Ovary (tissue), 9 donors: ENCODE results near the gene LRTM2. TPM values are rescaled to one million over a fixed set of nuclear protein-coding genes. Genes with fewer than 3 reads are reported as not detected.

Experiments used
- DNase-seq, 5 donors: peaks; one replicate each; pipeline ENCODE4 v3.0.0-alpha.2; 2019 to 2020
- H3K27ac ChIP-seq, 2 donors: fragments of 200-600 bp; one replicate each; pipeline versions ENCODE4 v1.5.1 to v1.8.0; 2019 to 2022
- H3K27me3 ChIP-seq: fragments of 200-600 bp; one replicate; pipeline ENCODE4 v1.8.0; 2022
- H3K36me3 ChIP-seq: fragments of 200-600 bp; sonication (generic); one replicate; pipeline ENCODE4 v1.5.1; 2019
- H3K4me1 ChIP-seq: one replicate; pipeline ENCODE4 v1.8.1; 2013; ENCODE audit warnings: mild to moderate bottlenecking, moderate library complexity; ENCODE audit not compliant: insufficient read depth
- H3K4me3 ChIP-seq: fragments of 200-600 bp; sonication (generic); one replicate; pipeline ENCODE4 v1.5.1; 2017
- H3K9me3 ChIP-seq, 2 donors: fragments of 200-600 bp in 1 of 2; sonication (generic) in 1 of 2; one replicate each; pipeline versions ENCODE4 v1.5.1 to v1.8.1; 2013 to 2019; ENCODE audit warnings: mild to moderate bottlenecking in 1 of 2, moderate library complexity in 1 of 2
- EP300 ChIP-seq: sonication (generic); formaldehyde crosslinking; IDR thresholded peaks from one replicate; pipeline ENCODE4 v1.6.1; 2017; ENCODE audit warnings: antibody characterized with exemption
- POLR2A ChIP-seq: fragments of 450-650 bp; IDR thresholded peaks from one replicate; pipeline ENCODE4 v1.6.1; 2017; ENCODE audit warnings: antibody characterized with exemption, mild to moderate bottlenecking, moderate library complexity
- WGBS, 3 donors: extraction: QIAGEN DNeasy Blood & Tissue Kit in 1 of 3; methylation state at CpG; one replicate each; pipeline versions ENCODE4 v1.1.5 to v1.1.7; 2013 to 2017; 5-methylcytosine and 5-hydroxymethylcytosine counted together
- intact Hi-C, 4 donors: fragments of 100-400 bp; cut with DNase I; formaldehyde crosslinking; loops; one replicate each; pipeline versions ENCODE4 v1.11.0 to v1.15.1; 2022 to 2023
- polyA plus RNA-seq, 2 donors: library from polyadenylated mRNA; stranded (reverse); fragments of 200-250 nt in 1 of 2; fragments of 350-450 nt in 1 of 2; fragmentation: Illumina TruSeq in 1 of 2; extraction: RNeasy Lipid Tissue Mini Kit (QIAGEN cat#74804) in 1 of 2; gene quantifications; one replicate each; pipeline ENCODE4 v1.2.3, GENCODE V29; 2013 to 2014
- total RNA-seq, 7 donors: library from RNA; depleted of rRNA in 2 of 7; stranded (reverse); fragments of >200 nt in 2 of 7; fragmentation: NEBNext Ultra II Directional in 3 of 7; extraction: Animal tissue kit (Norgen Biotek cat#: 25700) in 3 of 7; gene quantifications; one replicate each; pipeline versions ENCODE4 v1.1.0 to v1.2.4, GENCODE V29; 2016 to 2023
- TF ChIP-seq, protein P1 (sequence below), 3 donors: fragments of 450-650 bp in 2 of 3; fragments of 200-600 bp in 1 of 3; IDR thresholded peaks; one replicate each; pipeline versions ENCODE4 v1.5.1 to v1.8.0; 2016 to 2022; ENCODE audit warnings: antibody characterized with exemption in 3 of 3, mild to moderate bottlenecking in 1 of 3
- donor health status: DM: no; HTN: no; CAD: no; lungs with moderate emphysema.
- donor health status: DM: no; HTN: no; CAD: no.
- donor health status: Bipolar disorder and iron deficiency.
- donor health status: DM: yes; HTN: yes; CAD: no.
- donor health status: DM: no; HTN: no; CAD: no.
- donor health status: DM: yes; HTN: yes; CAD: no.

Gene LRTM2
- total and polyA plus RNA-seq, 9 donors, result not detected

DNA sequence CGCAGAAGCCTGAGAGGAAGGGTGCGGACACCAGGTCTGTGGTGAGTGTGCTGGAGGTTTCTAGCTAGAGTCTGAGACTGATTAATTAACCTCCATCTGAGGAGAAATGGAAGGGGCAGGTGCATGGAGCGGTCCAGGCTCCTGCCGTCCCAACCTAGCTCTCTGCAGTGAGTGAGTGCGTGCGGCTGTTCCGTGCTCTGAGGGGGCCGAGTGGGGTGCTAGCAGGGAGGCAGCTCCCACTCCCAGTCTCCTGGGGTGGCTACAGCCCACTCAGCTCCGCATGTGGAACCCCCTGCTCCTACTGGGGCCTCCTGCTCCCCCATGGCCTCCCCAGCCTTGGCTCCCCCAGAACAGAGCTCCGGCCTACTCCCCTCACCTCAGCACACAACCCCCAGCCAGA is 2.9 kb downstream of the LRTM2 start:
- 89 to 91% (median 90%) methylated on average over 10 of the region's 10 CpGs for WGBS, 3 donors
- Histone ChIP-seq H3K27ac (no peak overlapping the region), H3K27me3 (no peaks in the 10 kb centered on the region), H3K4me3 (no peak overlapping the region), H3K9me3 (no peaks in the 10 kb centered on the region), H3K36me3 (no peaks in the 10 kb centered on the region), H3K4me1 (no peaks in the 10 kb centered on the region)
- DNase-seq, result no peak
- TF ChIP-seq, protein P1, sequence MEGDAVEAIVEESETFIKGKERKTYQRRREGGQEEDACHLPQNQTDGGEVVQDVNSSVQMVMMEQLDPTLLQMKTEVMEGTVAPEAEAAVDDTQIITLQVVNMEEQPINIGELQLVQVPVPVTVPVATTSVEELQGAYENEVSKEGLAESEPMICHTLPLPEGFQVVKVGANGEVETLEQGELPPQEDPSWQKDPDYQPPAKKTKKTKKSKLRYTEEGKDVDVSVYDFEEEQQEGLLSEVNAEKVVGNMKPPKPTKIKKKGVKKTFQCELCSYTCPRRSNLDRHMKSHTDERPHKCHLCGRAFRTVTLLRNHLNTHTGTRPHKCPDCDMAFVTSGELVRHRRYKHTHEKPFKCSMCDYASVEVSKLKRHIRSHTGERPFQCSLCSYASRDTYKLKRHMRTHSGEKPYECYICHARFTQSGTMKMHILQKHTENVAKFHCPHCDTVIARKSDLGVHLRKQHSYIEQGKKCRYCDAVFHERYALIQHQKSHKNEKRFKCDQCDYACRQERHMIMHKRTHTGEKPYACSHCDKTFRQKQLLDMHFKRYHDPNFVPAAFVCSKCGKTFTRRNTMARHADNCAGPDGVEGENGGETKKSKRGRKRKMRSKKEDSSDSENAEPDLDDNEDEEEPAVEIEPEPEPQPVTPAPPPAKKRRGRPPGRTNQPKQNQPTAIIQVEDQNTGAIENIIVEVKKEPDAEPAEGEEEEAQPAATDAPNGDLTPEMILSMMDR (IDR thresholded peaks at IDR 0.05), result no peak
- TF ChIP-seq POLR2A, result no peak
- TF ChIP-seq EP300, result no peak
- intact Hi-C loops, result loop anchor here in 1 of 4 donors (10.0 kb wide), 1 partner anchor 102 kb away; no protein-coding TSS in a partner anchor

DNA sequence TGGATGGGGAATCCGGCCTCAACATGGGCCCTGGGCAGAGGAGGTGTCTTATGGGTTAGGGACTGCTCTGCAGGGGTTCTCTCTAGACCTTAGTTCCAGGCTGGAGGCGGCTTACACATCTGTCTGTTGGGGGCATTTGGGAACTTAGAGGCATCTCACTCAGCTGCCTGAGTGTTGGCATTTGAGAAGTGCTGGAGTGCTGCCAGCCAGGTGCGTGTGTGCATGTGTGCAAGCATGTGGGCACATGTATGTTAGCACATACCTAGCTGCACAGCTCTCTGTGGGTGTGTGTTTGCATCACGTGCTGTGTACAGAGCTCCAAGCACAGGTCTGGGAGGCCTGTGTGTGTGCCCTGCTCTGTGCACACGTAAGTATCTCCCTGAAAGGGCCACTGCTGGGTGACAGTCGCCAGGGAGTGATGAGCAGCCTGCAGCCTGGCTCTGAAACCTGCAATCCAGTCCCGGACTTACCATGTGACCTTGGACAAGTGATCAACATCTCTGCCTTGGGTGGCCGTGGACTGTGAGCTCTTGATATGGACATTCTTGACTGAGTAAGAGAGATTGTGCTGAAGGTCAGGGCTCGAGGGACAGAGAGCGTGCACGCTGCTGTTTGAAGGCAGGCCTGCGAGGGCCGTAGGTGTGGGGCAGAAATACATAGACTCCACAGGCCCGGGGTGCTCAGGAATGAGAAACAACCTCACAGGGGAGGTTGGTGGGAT is 5.2 kb downstream of the LRTM2 start:
- Histone ChIP-seq H3K36me3 (no peaks in the 10 kb centered on the region), H3K9me3 (no peaks in the 10 kb centered on the region), H3K4me1 (no peaks in the 10 kb centered on the region), H3K27me3 (no peaks in the 10 kb centered on the region), H3K27ac (no peak overlapping the region), H3K4me3 (no peak overlapping the region)
- intact Hi-C loops, result loop anchor here in 1 of 4 donors (5.0 to 10.0 kb wide), 2 partner anchors 99 to 372 kb away; no protein-coding TSS in a partner anchor
- 52 to 78% (median 56%) methylated on average over 14 of the region's 14 CpGs for WGBS, 3 donors
- no peak for DNase-seq
- TF ChIP-seq, protein P1 (IDR thresholded peaks at IDR 0.05), result no peak
- TF ChIP-seq EP300, result no peak
- no peak for TF ChIP-seq POLR2A

DNA sequence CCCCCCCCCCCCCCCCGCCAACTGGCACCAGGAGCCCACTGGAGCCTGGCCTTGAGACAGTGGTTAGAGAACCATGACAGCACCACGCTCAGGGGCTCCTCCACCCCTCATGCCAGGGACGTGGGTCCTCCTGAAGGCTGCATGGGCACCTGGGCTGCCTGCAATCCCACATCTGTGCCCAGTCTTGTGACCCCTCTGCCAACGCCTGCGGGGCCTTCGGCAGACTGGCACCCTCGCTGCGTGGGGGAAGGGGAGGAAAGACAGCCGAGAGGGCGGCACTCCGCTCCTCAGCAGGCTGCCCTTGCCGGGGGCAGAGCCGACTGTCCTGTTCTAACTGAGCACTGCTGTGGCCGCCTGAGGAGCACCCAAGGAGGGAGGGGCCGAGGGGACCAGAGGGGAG is 6.0 kb downstream of the LRTM2 start:
- WGBS, 3 donors, result 70 to 73% (median 73%) methylated on average over 13 to 15 of the region's 15 CpGs
- TF ChIP-seq, protein P1 (IDR thresholded peaks at IDR 0.05), result no peak
- TF ChIP-seq POLR2A, result no peak
- TF ChIP-seq EP300, result no peak
- intact Hi-C loops, result loop anchor here in 1 of 4 donors (5.0 to 10.0 kb wide), 2 partner anchors 98 to 371 kb away; no protein-coding TSS in a partner anchor
- Histone ChIP-seq H3K4me1 (no peaks in the 10 kb centered on the region), H3K27ac (no peak overlapping the region), H3K4me3 (no peak overlapping the region), H3K27me3 (no peaks in the 10 kb centered on the region), H3K9me3 (no peaks in the 10 kb centered on the region), H3K36me3 (no peaks in the 10 kb centered on the region)
- no peak for DNase-seq

DNA sequence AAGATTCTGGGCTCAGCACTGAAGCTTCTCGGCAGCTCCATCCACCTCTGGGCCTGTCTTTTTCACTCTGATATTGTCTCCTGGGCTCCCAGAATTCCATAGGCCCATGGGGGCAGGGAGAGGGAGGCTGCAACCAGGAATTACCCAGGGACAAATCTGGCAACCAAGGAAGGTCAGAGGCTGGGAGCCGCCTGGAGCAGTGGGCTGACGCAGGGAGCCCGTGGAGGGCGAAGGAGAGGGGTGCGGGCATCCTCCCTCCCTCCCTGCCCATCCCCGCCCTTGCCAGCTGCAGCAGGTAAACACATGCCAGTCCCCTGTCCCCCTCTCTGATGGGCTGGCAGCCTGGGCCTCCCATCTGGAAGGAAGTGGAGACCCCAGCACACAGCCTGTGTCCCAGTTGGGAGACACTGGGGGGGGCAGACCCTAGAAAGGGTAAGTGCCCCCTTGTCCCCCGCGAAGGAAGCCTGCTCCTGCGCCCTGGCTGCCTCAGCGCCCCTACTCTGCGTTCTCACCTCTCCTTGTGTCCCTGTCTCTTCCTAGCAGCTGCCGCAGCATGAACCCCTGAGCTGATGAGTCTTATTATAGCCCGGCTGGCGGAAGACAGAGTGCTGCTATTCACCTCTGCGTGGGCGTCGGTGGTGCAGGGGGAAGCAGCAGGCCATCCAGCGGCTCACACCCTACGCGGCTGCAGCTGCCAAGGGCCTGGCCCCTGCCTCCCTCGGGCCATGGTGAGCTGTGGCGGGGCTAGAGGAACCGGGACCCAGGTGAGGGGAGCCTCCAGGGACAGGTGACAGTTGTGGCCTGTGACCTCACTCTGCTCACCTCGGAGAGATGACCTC is 6.7 kb downstream of the LRTM2 start:
- Histone ChIP-seq H3K27me3 (no peaks in the 10 kb centered on the region), H3K36me3 (no peaks in the 10 kb centered on the region), H3K27ac (no peak overlapping the region), H3K9me3 (no peaks in the 10 kb centered on the region), H3K4me3 (no peak overlapping the region), H3K4me1 (no peaks in the 10 kb centered on the region)
- WGBS, 3 donors, result 36 to 51% (median 43%) methylated on average over 24 to 25 of the region's 25 CpGs
- intact Hi-C loops, result loop anchor here in 1 of 4 donors (5.0 to 10.0 kb wide), 2 partner anchors 98 to 370 kb away; no protein-coding TSS in a partner anchor
- no peak for TF ChIP-seq POLR2A
- TF ChIP-seq, protein P1 (IDR thresholded peaks at IDR 0.05), result no peak
- TF ChIP-seq EP300, result no peak
- DNase-seq, result no peak
